HepG2 (cell line): ENCODE measurements around the gene GALNT5.

Experiments used
- ELF4 ChIP-seq: sonication (generic); formaldehyde crosslinking; IDR thresholded peaks from 2 replicates; pipeline ENCODE4 v1.5.0; 2020; ENCODE audit warnings: missing genetic modification reagents, mild to moderate bottlenecking, moderate library complexity, borderline replicate concordance
- HNF4A ChIP-seq: sonication (generic); formaldehyde crosslinking; IDR thresholded peaks from 2 replicates; pipeline ENCODE4 v1.4.0; 2020; ENCODE audit warnings: missing genetic modification reagents
- KDM1A ChIP-seq: IDR thresholded peaks from 2 replicates; pipeline ENCODE4 v1.6.1; 2016; ENCODE audit warnings: missing compliant biosample characterization
- MATR3 ChIP-seq: sonication (generic); formaldehyde crosslinking; IDR thresholded peaks from 2 replicates; pipeline ENCODE4 v1.4.0; 2020; ENCODE audit warnings: missing genetic modification reagents
- NFIC ChIP-seq: IDR thresholded peaks from 2 replicates; pipeline ENCODE4 v1.6.1; 2012; ENCODE audit warnings: mild to moderate bottlenecking, low read length, inconsistent platforms
- POLR2A ChIP-seq, 2 experiments: IDR thresholded peaks; 2 replicates each; pipeline ENCODE4 v1.6.1; 2011; ENCODE audit warnings: low read depth in 2 of 2, low read length in 2 of 2, mild to moderate bottlenecking in 1 of 2, moderate library complexity in 1 of 2; ENCODE audit not compliant: insufficient read depth in 1 of 2
- RAD21 ChIP-seq: fragments of 450-650 bp; formaldehyde crosslinking; IDR thresholded peaks from 2 replicates; pipeline ENCODE4 v1.5.0; 2020; ENCODE audit warnings: mild to moderate bottlenecking
- RARG ChIP-seq: sonication (generic); formaldehyde crosslinking; IDR thresholded peaks from 2 replicates; pipeline ENCODE4 v1.4.0; 2020; ENCODE audit warnings: low read depth, mild to moderate bottlenecking, missing genetic modification reagents
- ZNF564 ChIP-seq: sonication (generic); formaldehyde crosslinking; IDR thresholded peaks from 2 replicates; pipeline ENCODE4 v1.8.1; 2023; ENCODE audit warnings: mild to moderate bottlenecking, missing genetic modification reagents
- ZNF83 ChIP-seq: sonication (generic); formaldehyde crosslinking; IDR thresholded peaks from 2 replicates; pipeline ENCODE4 v1.4.0; 2020; ENCODE audit warnings: missing genetic modification reagents, mild to moderate bottlenecking, borderline replicate concordance
- TF ChIP-seq, protein P1 (sequence below), 2 experiments: IDR thresholded peaks; 2 replicates each; pipeline ENCODE4 v1.6.1; 2011 to 2012; ENCODE audit warnings: low read length in 2 of 2, borderline replicate concordance in 1 of 2, low read depth in 1 of 2, mild to moderate bottlenecking in 1 of 2, moderate library complexity in 1 of 2
- TF ChIP-seq, protein P2 (sequence below): sonication (generic); formaldehyde crosslinking; IDR thresholded peaks from 2 replicates; pipeline ENCODE4 v1.5.0; 2020; ENCODE audit warnings: mild to moderate bottlenecking, missing genetic modification reagents, moderate library complexity
- TF ChIP-seq, protein P3 (sequence below): sonication (generic); formaldehyde crosslinking; IDR thresholded peaks from one replicate; pipeline ENCODE4 v1.5.1; 2020; ENCODE audit warnings: mild to moderate bottlenecking, missing genetic modification reagents; ENCODE audit errors: not compliant biosample characterization
- TF ChIP-seq, protein P4 (sequence below): IDR thresholded peaks from 2 replicates; pipeline ENCODE4 v1.6.1; 2012; ENCODE audit warnings: inconsistent platforms

DNA sequence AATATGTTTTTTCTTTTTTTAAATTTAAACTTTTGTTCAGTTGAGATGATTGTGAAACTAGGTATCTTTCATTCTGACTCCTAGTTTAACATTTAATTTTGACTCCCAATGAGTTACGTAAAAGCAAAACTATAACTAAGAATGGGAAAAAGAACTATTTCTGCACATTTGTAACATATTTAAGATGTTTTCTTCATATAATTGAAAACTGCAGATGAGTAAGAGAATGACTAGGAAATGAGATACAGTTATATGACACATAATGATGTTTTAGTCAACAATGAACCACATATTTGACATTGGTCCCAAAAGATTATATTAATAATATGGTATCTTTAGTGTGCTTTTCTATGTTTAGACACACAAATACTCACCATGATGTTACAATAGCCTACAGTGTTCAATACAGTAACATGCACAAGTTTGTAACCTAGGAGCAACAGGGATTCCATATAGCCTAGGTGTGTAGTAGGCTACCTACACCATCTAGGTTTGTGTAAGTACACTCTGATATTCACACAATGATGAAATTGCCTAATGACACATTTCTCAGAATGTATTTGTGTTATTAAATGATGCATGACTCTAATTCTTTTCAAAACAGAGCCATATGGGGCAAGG, 55.5 kb downstream of the GALNT5 start:
- TF ChIP-seq, protein P1, sequence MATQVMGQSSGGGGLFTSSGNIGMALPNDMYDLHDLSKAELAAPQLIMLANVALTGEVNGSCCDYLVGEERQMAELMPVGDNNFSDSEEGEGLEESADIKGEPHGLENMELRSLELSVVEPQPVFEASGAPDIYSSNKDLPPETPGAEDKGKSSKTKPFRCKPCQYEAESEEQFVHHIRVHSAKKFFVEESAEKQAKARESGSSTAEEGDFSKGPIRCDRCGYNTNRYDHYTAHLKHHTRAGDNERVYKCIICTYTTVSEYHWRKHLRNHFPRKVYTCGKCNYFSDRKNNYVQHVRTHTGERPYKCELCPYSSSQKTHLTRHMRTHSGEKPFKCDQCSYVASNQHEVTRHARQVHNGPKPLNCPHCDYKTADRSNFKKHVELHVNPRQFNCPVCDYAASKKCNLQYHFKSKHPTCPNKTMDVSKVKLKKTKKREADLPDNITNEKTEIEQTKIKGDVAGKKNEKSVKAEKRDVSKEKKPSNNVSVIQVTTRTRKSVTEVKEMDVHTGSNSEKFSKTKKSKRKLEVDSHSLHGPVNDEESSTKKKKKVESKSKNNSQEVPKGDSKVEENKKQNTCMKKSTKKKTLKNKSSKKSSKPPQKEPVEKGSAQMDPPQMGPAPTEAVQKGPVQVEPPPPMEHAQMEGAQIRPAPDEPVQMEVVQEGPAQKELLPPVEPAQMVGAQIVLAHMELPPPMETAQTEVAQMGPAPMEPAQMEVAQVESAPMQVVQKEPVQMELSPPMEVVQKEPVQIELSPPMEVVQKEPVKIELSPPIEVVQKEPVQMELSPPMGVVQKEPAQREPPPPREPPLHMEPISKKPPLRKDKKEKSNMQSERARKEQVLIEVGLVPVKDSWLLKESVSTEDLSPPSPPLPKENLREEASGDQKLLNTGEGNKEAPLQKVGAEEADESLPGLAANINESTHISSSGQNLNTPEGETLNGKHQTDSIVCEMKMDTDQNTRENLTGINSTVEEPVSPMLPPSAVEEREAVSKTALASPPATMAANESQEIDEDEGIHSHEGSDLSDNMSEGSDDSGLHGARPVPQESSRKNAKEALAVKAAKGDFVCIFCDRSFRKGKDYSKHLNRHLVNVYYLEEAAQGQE (IDR thresholded peaks at IDR 0.05; ENCODE audit: borderline replicate concordance in 1 of 2, low read depth in 1 of 2, low read length in 2 of 2): no peak
- TF ChIP-seq RARG (no peak), POLR2A (IDR thresholded peaks at IDR 0.05; ENCODE audit: insufficient read depth in 1 of 2, low read depth in 2 of 2, low read length in 2 of 2) (no peak), MATR3 (CRISPR knock-in tag) (no peak), RAD21 (CRISPR knock-in tag) (no peak), HNF4A (CRISPR knock-in tag) (no peak), ZNF83 (CRISPR knock-in tag) (no peak), ZNF564 (CRISPR knock-in tag) (no peak), NFIC (no peak), ELF4 (CRISPR knock-in tag) (no peak), KDM1A (CRISPR knock-in tag) (no peak)
- TF ChIP-seq, protein P2, sequence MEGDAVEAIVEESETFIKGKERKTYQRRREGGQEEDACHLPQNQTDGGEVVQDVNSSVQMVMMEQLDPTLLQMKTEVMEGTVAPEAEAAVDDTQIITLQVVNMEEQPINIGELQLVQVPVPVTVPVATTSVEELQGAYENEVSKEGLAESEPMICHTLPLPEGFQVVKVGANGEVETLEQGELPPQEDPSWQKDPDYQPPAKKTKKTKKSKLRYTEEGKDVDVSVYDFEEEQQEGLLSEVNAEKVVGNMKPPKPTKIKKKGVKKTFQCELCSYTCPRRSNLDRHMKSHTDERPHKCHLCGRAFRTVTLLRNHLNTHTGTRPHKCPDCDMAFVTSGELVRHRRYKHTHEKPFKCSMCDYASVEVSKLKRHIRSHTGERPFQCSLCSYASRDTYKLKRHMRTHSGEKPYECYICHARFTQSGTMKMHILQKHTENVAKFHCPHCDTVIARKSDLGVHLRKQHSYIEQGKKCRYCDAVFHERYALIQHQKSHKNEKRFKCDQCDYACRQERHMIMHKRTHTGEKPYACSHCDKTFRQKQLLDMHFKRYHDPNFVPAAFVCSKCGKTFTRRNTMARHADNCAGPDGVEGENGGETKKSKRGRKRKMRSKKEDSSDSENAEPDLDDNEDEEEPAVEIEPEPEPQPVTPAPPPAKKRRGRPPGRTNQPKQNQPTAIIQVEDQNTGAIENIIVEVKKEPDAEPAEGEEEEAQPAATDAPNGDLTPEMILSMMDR (CRISPR knock-in tag): no peak
- TF ChIP-seq, protein P3, sequence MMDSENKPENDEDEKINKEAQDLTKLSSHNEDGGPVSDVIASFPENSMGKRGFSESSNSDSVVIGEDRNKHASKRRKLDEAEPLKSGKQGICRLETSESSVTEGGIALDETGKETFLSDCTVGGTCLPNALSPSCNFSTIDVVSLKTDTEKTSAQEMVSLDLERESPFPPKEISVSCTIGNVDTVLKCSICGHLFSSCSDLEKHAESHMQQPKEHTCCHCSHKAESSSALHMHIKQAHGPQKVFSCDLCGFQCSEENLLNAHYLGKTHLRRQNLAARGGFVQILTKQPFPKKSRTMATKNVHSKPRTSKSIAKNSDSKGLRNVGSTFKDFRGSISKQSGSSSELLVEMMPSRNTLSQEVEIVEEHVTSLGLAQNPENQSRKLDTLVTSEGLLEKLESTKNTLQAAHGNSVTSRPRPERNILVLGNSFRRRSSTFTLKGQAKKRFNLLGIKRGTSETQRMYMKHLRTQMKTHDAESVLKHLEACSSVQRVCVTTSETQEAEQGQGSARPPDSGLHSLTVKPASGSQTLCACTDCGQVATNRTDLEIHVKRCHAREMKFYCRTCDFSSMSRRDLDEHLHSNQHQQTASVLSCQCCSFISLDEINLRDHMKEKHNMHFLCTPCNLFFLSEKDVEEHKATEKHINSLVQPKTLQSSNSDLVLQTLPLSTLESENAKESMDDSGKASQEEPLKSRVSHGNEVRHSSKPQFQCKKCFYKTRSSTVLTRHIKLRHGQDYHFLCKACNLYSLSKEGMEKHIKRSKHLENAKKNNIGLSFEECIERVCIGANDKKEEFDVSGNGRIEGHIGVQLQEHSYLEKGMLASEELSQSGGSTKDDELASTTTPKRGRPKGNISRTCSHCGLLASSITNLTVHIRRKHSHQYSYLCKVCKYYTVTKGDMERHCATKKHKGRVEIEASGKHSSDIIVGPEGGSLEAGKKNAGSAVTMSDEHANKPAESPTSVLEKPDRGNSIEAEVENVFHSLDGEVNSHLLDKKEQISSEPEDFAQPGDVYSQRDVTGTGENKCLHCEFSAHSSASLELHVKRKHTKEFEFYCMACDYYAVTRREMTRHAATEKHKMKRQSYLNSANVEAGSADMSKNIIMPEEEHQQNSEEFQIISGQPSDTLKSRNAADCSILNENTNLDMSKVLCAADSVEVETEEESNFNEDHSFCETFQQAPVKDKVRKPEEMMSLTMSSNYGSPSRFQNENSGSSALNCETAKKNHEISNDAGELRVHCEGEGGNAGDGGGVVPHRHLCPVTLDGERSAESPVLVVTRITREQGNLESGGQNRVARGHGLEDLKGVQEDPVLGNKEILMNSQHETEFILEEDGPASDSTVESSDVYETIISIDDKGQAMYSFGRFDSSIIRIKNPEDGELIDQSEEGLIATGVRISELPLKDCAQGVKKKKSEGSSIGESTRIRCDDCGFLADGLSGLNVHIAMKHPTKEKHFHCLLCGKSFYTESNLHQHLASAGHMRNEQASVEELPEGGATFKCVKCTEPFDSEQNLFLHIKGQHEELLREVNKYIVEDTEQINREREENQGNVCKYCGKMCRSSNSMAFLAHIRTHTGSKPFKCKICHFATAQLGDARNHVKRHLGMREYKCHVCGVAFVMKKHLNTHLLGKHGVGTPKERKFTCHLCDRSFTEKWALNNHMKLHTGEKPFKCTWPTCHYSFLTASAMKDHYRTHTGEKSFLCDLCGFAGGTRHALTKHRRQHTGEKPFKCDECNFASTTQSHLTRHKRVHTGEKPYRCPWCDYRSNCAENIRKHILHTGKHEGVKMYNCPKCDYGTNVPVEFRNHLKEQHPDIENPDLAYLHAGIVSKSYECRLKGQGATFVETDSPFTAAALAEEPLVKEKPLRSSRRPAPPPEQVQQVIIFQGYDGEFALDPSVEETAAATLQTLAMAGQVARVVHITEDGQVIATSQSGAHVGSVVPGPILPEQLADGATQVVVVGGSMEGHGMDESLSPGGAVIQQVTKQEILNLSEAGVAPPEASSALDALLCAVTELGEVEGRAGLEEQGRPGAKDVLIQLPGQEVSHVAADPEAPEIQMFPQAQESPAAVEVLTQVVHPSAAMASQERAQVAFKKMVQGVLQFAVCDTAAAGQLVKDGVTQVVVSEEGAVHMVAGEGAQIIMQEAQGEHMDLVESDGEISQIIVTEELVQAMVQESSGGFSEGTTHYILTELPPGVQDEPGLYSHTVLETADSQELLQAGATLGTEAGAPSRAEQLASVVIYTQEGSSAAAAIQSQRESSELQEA (CRISPR knock-in tag): no peak
- TF ChIP-seq, protein P4, sequence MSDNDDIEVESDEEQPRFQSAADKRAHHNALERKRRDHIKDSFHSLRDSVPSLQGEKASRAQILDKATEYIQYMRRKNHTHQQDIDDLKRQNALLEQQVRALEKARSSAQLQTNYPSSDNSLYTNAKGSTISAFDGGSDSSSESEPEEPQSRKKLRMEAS: no peak
